ENCODE measurements around the gene MYEF2.

- TF ChIP-seq POLR2A (IDR thresholded peaks at IDR 0.05): no peak
- TF ChIP-seq CTCF (IDR thresholded peaks at IDR 0.05): no peak
Observed at GRCh38 chr15:48178648-48178931, 495 bp upstream of the MYEF2 start.

All from tibial nerve (tissue), 3 donors.